ENCODE data around the gene SAMD8.
"Not testable (repeated sequence)": the region's sequence is repeated elsewhere in the genome, so short reads cannot be mapped to it uniquely, and the experiment has no call there.

The SAMD8 gene

DNA sequence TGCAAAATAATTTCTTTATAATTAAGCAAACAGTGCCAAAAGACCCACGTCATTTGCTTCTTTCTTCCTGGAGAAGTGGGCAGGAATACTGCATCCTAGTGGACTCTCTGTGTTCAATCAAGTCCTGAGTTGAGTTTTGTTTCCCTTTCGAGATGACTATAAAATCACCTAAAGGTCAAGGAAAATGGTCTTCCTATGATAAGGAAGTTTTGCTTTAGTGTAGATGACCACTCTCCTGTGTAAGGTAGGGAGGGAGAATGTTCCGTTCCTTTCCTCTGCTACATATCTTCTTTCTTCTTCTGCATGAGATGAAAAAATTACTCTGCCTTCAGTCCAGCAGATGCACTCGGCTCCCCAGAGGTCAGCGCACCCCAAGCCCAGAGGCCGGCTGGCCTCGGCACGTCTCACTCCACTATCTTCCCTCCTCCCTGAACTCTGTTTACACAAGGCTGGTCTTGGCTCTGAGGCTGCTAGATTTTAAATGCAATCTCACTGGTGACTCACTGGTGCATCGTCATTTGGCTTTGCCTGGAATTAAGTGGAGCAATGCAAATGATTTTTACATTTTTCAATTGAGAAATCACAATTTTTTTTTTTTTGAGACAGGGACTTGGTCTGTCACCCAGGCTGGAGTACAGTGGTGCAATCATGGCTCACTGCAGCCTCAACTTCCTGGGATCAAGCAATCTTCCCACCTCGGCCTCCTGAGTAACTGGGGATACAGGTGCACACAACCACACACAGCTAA lies 80.5 kb downstream of the SAMD8 start:
- peak overlapping the region; percentile 37 for H3K27ac ChIP-seq
- TF ChIP-seq, protein P1, sequence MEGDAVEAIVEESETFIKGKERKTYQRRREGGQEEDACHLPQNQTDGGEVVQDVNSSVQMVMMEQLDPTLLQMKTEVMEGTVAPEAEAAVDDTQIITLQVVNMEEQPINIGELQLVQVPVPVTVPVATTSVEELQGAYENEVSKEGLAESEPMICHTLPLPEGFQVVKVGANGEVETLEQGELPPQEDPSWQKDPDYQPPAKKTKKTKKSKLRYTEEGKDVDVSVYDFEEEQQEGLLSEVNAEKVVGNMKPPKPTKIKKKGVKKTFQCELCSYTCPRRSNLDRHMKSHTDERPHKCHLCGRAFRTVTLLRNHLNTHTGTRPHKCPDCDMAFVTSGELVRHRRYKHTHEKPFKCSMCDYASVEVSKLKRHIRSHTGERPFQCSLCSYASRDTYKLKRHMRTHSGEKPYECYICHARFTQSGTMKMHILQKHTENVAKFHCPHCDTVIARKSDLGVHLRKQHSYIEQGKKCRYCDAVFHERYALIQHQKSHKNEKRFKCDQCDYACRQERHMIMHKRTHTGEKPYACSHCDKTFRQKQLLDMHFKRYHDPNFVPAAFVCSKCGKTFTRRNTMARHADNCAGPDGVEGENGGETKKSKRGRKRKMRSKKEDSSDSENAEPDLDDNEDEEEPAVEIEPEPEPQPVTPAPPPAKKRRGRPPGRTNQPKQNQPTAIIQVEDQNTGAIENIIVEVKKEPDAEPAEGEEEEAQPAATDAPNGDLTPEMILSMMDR (conservative IDR thresholded peaks at IDR 0.05), result no peak; the same call in 1 of the 2 replicates

DNA sequence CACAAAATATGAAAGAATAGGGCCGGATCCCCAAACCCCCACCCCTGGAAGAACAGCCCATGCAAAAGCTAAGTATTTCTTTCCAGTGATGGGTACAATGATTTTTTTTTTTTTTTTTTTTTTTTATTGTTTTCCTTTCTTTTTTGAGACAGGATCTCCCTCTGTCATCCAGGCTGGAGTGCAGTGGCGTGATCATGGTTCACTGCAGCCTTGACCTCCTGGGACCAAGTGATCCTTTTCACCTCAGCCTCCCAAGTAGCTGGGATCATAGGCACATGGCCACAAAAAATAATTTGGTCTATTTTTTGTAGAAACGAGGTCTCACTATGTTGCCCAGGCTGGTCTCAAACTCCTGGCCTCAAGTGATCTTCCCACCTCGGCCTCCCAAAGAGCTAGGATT lies 83.2 kb downstream of the SAMD8 start:
- H3K27ac ChIP-seq, result not testable (repeated sequence)

GRCh38 chr10:75195035-75195763 lies 83.7 kb downstream of the SAMD8 start:
- TF ChIP-seq, protein P1 (conservative IDR thresholded peaks at IDR 0.05), result no peak
- H3K27ac ChIP-seq, result no peak overlapping the region

GRCh38 chr10:75197066-75197465 lies 85.6 kb downstream of the SAMD8 start:
- TF ChIP-seq, protein P1 (conservative IDR thresholded peaks at IDR 0.05), result no peak
- no peak overlapping the region for H3K27ac ChIP-seq

- H3K27ac ChIP-seq, result no peak overlapping the region
- TF ChIP-seq, protein P1 (conservative IDR thresholded peaks at IDR 0.05), result no peak
Observed at GRCh38 chr10:75197906-75198305, 86.5 kb downstream of the SAMD8 start.

- H3K27ac ChIP-seq, result not testable (repeated sequence)
Observed at GRCh38 chr10:75199949-75200348, 88.5 kb downstream of the SAMD8 start.

GRCh38 chr10:75201793-75202307 lies 90.4 kb downstream of the SAMD8 start:
- TF ChIP-seq, protein P1 (conservative IDR thresholded peaks at IDR 0.05), result no peak
- no peak overlapping the region for H3K27ac ChIP-seq

DNA sequence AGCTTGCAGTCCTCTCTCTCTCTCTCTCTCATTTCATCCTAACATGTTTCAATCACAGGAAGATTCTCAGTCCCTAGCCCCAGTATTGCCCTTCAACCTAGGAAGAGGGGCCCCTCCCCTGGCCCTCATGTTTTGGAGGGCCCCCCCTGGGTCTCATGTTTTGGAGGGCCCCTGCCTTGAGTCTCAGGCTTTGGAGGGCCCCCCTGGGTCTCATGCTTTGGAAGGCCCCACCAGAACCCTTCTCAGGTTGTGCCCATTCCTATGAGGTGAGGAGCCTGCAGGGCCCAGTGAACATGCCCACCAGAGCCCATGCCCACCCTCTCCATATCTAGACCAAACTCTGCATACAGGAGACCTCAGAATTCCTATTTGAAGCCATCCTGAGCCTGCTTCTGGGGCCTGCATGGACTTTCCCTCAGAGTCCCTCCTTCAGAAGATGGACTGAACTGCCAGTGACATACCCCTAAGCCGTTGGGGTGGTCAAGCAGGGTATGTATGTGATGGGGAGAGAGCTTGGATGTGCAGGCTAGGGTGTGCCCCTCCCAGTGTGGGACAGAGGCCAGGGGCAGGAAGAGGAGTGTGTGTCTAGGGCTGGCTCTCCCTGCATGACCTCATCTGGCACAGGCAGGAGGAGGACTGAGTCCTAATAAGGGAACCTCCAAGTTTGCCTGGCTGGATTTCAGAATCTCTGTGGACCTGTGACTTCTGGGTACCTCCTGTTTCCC lies 91.0 kb downstream of the SAMD8 start:
- H3K27ac ChIP-seq, result no peak overlapping the region
- TF ChIP-seq, protein P1 (conservative IDR thresholded peaks at IDR 0.05), result no peak

DNA sequence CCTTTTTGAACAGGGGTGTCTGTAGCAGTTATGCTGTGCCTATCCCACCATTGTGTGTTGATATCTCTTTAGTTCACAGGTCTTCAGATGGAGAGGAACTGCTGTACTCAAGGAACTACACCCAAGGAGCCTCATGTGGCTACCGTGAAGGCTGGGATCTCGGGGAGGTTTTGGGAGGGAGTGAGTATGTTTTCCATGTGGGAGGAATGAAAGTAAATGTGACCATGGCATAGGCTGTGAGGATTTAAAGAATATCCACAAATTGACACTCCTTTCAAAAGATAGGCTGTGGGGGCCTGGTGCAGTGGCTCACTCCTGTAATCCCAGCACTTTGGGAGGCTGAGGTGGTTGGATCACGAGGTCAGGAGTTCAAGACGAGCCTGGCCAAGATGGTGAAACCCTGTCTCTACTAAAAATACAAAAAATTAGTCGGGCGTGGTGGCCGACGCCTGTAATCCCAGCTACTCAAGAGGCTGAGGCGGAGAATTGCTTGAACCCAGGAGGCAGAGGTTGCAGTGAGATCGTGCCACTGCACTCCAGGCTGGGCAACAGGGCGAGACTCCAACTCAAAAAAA lies 91.7 kb downstream of the SAMD8 start:
- H3K27ac ChIP-seq, result not testable (repeated sequence)
